ENCODE results near the gene C6orf89. TPM values are rescaled to one million over a fixed set of nuclear protein-coding genes. Genes with fewer than 3 reads are reported as not detected.

C6orf89 gene
- polyA plus RNA-seq, 1 donor (not counting 4 experiments of a cell fraction or from before 2014, with no cell fraction given) = 29.0 TPM

DNA sequence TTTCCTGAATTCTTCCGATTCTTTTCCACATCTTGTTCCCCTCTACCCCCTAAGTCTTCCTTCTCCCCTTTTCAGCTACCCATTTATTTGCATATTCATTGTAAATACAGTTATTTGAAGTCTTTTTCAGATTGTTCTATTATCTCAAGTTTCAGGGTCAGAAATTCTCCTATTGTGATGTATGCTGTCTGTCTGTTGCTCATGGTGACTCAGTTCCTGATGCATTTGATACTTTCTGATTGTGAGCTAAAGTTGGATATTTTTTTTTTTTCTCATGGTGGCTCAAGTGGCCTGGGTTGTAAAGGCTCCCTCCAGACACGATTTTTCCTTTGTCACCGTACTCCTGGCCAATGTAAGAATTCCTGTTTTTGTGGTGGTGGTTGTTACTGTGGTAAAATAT is 63.9 kb downstream of the C6orf89 start:
- H3K4me3 ChIP-seq (ENCODE audit: control insufficient read depth in 2 of 3, extremely low read depth in 1 of 3, insufficient read depth in 2 of 3, low read depth in 1 of 3, low read length in 3 of 3) = no peak overlapping the region
- no peak for DNase-seq (ENCODE audit: low read depth, low spot score)
- H2AFZ ChIP-seq (ENCODE audit: control insufficient read depth, low read length) = no peak overlapping the region
- H3K9ac ChIP-seq (ENCODE audit: control insufficient read depth, extremely low read depth, insufficient read depth, low read length) = no peak overlapping the region
- no peaks in the 10 kb centered on the region for H4K20me1 ChIP-seq (ENCODE audit: control insufficient read depth, extremely low read depth, insufficient read depth, low read length)
- H3K79me2 ChIP-seq (ENCODE audit: control insufficient read depth, insufficient read depth, low read length) = no peaks in the 10 kb centered on the region
- H3K27me3 ChIP-seq (ENCODE audit: control insufficient read depth, extremely low read depth, insufficient read depth, low read length) = peaks cover 4% of the 10 kb centered on the region
- no peak overlapping the region for H3K4me2 ChIP-seq (ENCODE audit: control insufficient read depth, extremely low read depth, insufficient read depth, low read depth, low read length)
- no peaks in the 10 kb centered on the region for H3K9me1 ChIP-seq (ENCODE audit: control insufficient read depth, extremely low read depth, insufficient read depth, low read length)
- peak; percentile 26 for FAIRE-seq
- no peak overlapping the region for H3K27ac ChIP-seq (ENCODE audit: control insufficient read depth, insufficient read depth, low read length)
- H3K4me1 ChIP-seq (ENCODE audit: control insufficient read depth, extremely low read depth, insufficient read depth, low read length) = peaks cover 10% of the 10 kb centered on the region
- no peaks in the 10 kb centered on the region for H3K36me3 ChIP-seq (ENCODE audit: control insufficient read depth in 2 of 2, extremely low read depth in 1 of 2, insufficient read depth in 2 of 2, low read length in 2 of 2)
- TF ChIP-seq EZH2 (IDR thresholded peaks at IDR 0.05; ENCODE audit: low read length) = no peak
- TF ChIP-seq, protein P1, sequence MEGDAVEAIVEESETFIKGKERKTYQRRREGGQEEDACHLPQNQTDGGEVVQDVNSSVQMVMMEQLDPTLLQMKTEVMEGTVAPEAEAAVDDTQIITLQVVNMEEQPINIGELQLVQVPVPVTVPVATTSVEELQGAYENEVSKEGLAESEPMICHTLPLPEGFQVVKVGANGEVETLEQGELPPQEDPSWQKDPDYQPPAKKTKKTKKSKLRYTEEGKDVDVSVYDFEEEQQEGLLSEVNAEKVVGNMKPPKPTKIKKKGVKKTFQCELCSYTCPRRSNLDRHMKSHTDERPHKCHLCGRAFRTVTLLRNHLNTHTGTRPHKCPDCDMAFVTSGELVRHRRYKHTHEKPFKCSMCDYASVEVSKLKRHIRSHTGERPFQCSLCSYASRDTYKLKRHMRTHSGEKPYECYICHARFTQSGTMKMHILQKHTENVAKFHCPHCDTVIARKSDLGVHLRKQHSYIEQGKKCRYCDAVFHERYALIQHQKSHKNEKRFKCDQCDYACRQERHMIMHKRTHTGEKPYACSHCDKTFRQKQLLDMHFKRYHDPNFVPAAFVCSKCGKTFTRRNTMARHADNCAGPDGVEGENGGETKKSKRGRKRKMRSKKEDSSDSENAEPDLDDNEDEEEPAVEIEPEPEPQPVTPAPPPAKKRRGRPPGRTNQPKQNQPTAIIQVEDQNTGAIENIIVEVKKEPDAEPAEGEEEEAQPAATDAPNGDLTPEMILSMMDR (optimal IDR thresholded peaks at IDR 0.05 in 1 of 3, IDR thresholded peaks at IDR 0.05 in 1 of 3, conservative IDR thresholded peaks at IDR 0.05 in 1 of 3; ENCODE audit: extremely low read depth in 1 of 3, insufficient read depth in 2 of 3, low read length in 3 of 3) = no peak
- H3K9me3 ChIP-seq (ENCODE audit: control insufficient read depth, low read depth, low read length) = no peaks in the 10 kb centered on the region
- dilution Hi-C loops (cut with MboI; ENCODE audit: extremely low pct_ligation_motif_present, low sequenced_read_pairs) = no loop called here

DNA sequence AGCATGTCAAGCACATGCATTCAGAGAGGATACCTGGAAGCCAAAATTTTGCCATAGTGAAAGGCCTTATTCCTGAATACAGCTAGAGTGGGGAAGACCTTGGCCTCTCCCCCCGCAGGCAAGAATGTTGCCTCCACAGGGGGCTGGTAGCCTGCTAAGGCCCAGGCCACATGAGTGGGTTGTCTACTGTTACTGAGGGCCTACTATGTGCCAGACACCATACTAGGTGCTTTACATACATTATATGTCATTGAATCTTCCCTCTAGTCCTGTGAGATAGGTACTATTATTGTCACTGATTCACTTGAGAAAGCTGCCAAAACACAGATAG is 68.1 kb downstream of the C6orf89 start:
- Histone ChIP-seq H3K4me3 (ENCODE audit: control insufficient read depth in 2 of 3, extremely low read depth in 1 of 3, insufficient read depth in 2 of 3, low read depth in 1 of 3, low read length in 3 of 3) (no peak overlapping the region), H3K9ac (ENCODE audit: control insufficient read depth, extremely low read depth, insufficient read depth, low read length) (no peak overlapping the region), H3K27me3 (ENCODE audit: control insufficient read depth, extremely low read depth, insufficient read depth, low read length) (no peaks in the 10 kb centered on the region), H3K9me1 (ENCODE audit: control insufficient read depth, extremely low read depth, insufficient read depth, low read length) (no peaks in the 10 kb centered on the region), H3K4me1 (ENCODE audit: control insufficient read depth, extremely low read depth, insufficient read depth, low read length) (peaks cover 21% of the 10 kb centered on the region), H3K4me2 (ENCODE audit: control insufficient read depth, extremely low read depth, insufficient read depth, low read depth, low read length) (no peak overlapping the region), H2AFZ (ENCODE audit: control insufficient read depth, low read length) (no peak overlapping the region), H3K36me3 (ENCODE audit: control insufficient read depth in 2 of 2, extremely low read depth in 1 of 2, insufficient read depth in 2 of 2, low read length in 2 of 2) (no peaks in the 10 kb centered on the region), H3K79me2 (ENCODE audit: control insufficient read depth, insufficient read depth, low read length) (no peaks in the 10 kb centered on the region), H4K20me1 (ENCODE audit: control insufficient read depth, extremely low read depth, insufficient read depth, low read length) (no peaks in the 10 kb centered on the region), H3K9me3 (ENCODE audit: control insufficient read depth, low read depth, low read length) (no peaks in the 10 kb centered on the region), H3K27ac (ENCODE audit: control insufficient read depth, insufficient read depth, low read length) (no peak overlapping the region)
- FAIRE-seq = no peak
- TF ChIP-seq EZH2 (IDR thresholded peaks at IDR 0.05; ENCODE audit: low read length) = no peak
- TF ChIP-seq, protein P1 (optimal IDR thresholded peaks at IDR 0.05 in 1 of 3, IDR thresholded peaks at IDR 0.05 in 1 of 3, conservative IDR thresholded peaks at IDR 0.05 in 1 of 3; ENCODE audit: extremely low read depth in 1 of 3, insufficient read depth in 2 of 3, low read length in 3 of 3) = no peak
- dilution Hi-C loops (cut with MboI; ENCODE audit: extremely low pct_ligation_motif_present, low sequenced_read_pairs) = no loop called here
- DNase-seq (ENCODE audit: low read depth, low spot score) = no peak

All from keratinocyte (primary cell).